Measurements from ENCODE around the gene CCDC117.
"Not testable (repeated sequence)": the region's sequence is repeated elsewhere in the genome, so short reads cannot be mapped to it uniquely, and the experiment has no call there.

Gene CCDC117

DNA sequence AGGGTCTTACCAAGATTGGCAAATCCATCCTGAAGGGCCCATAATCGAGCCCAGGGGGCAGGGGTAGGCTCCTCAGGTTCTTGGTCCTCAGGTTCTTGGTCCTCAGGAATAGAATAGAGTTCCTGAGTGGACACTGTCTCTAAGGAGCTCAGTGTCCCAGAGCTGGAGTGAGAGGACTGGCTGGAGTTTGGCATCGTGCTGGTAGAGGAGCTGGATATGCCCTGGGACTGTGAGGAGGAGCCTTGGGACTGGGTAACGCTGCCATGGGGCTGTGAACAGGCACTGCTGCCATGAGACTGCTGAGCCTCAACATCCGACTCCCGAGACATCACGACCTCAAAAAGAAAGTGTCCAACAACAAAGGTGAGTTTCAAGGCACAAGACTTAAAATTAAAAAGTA lies 38.1 kb upstream of the CCDC117 start:
- WGBS (ENCODE audit: extremely low coverage, insufficient coverage, insufficient read length): no CpG with 5 or more reads among the region's 6 CpGs
- Histone ChIP-seq H3K4me2 (ENCODE audit: low read length) (no peak overlapping the region), H3K4me3 (ENCODE audit: low read depth, low read length) (no peak overlapping the region), H3K27ac (ENCODE audit: low read depth, low read length) (no peak overlapping the region), H3K18ac (ENCODE audit: low read length) (no peak overlapping the region), H3K9ac (ENCODE audit: low read length) (no peak overlapping the region), H4K12ac (ENCODE audit: low read depth, low read length) (no peak overlapping the region), H3K23ac (ENCODE audit: low read length) (no peak overlapping the region), H4K91ac (ENCODE audit: low read depth, low read length) (no peak overlapping the region), H3K4ac (ENCODE audit: low read depth, low read length) (no peak overlapping the region), H2BK120ac (ENCODE audit: insufficient read depth, low read length, poor library complexity) (no peak overlapping the region), H3K27me3 (ENCODE audit: insufficient read depth, low read length) (no peaks in the 10 kb centered on the region), H3K4me1 (ENCODE audit: control insufficient read depth in 1 of 2, insufficient read depth in 2 of 2, low read length in 2 of 2) (no peaks in the 10 kb centered on the region), H3K79me1 (ENCODE audit: low read length) (no peaks in the 10 kb centered on the region), H3K79me2 (ENCODE audit: control insufficient read depth, insufficient read depth, low read length, poor library complexity) (no peaks in the 10 kb centered on the region), H3K14ac (ENCODE audit: low read length) (no peak overlapping the region), H2AK5ac (ENCODE audit: low read length) (no peak overlapping the region), H3K9me3 (ENCODE audit: insufficient read depth, low read depth, low read length) (peaks cover 2% of the 10 kb centered on the region), H2BK5ac (ENCODE audit: low read depth, low read length, poor library complexity) (no peak overlapping the region), H2AFZ (ENCODE audit: insufficient read depth, low read length, poor library complexity) (no peak overlapping the region), H2BK12ac (ENCODE audit: low read length) (no peak overlapping the region), H3K36me3 (ENCODE audit: control insufficient read depth in 1 of 2, insufficient read depth in 2 of 2, low read length in 2 of 2) (peaks cover 7% of the 10 kb centered on the region in 2 experiments), H4K8ac (ENCODE audit: low read depth, low read length) (no peak overlapping the region)
- no peak for DNase-seq

DNA sequence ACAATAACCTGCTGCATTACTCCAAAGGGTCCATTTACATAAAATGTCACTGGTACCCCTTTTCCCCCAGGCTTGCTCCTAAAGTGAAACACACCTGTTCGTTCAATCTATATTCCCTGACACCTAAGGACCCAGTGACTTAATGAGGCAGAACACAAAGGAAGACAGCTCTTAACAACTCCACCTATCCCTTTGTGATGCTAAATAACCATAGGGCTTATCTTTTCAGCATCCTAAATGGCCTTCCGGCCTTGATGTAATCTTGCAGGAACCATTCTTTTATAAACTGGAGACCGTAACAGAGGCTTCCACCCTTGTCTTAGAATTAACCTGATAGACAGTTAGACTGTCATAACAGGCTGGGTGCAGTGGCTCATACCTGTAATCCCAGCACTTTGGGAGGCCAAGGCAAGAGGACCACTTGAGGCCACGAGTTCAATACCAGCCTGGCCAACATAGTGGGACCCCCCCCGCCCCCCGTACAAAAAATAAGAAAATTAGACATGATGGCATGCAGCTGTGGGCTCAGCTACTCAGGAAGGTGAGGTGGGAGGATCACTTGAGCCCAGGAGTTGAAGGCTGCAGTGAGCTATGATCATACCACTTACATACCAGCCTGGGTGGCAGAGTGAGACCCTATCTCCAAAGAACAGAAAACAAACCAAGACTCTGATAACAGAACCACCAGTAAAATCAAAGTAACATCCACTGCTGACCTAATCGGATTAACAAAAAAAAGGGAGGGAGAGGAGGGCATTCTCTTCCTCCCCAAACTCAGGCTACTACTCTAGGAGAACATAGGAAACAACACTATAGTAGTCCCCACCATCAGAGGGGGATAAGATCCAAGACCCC lies 36.0 kb upstream of the CCDC117 start:
- no peaks in the 10 kb centered on the region for H3K27me3 ChIP-seq (ENCODE audit: insufficient read depth, low read length)
- peaks cover 2% of the 10 kb centered on the region for H3K9me3 ChIP-seq (ENCODE audit: insufficient read depth, low read depth, low read length)
- no peak overlapping the region for H4K12ac ChIP-seq (ENCODE audit: low read depth, low read length)
- H3K9ac ChIP-seq (ENCODE audit: low read length): no peak overlapping the region
- H3K79me2 ChIP-seq (ENCODE audit: control insufficient read depth, insufficient read depth, low read length, poor library complexity): peaks cover 2% of the 10 kb centered on the region
- WGBS (ENCODE audit: extremely low coverage, insufficient coverage, insufficient read length): no CpG with 5 or more reads among the region's 7 CpGs
- no peak overlapping the region for H2AFZ ChIP-seq (ENCODE audit: insufficient read depth, low read length, poor library complexity)
- H2AK5ac ChIP-seq (ENCODE audit: low read length): no peak overlapping the region
- no peak overlapping the region for H3K27ac ChIP-seq (ENCODE audit: low read depth, low read length)
- H2BK120ac ChIP-seq (ENCODE audit: insufficient read depth, low read length, poor library complexity): no peak overlapping the region
- H2BK5ac ChIP-seq (ENCODE audit: low read depth, low read length, poor library complexity): no peak overlapping the region
- H3K36me3 ChIP-seq (ENCODE audit: control insufficient read depth in 1 of 2, insufficient read depth in 2 of 2, low read length in 2 of 2): peaks cover 7% of the 10 kb centered on the region in 2 experiments
- H3K18ac ChIP-seq (ENCODE audit: low read length): no peak overlapping the region
- no peak overlapping the region for H3K4me3 ChIP-seq (ENCODE audit: low read depth, low read length)
- H3K4ac ChIP-seq (ENCODE audit: low read depth, low read length): no peak overlapping the region
- no peak overlapping the region for H4K91ac ChIP-seq (ENCODE audit: low read depth, low read length)
- H3K79me1 ChIP-seq (ENCODE audit: low read length): no peaks in the 10 kb centered on the region
- H3K4me1 ChIP-seq (ENCODE audit: control insufficient read depth in 1 of 2, insufficient read depth in 2 of 2, low read length in 2 of 2): no peaks in the 10 kb centered on the region
- H3K14ac ChIP-seq (ENCODE audit: low read length): no peak overlapping the region
- no peak overlapping the region for H4K8ac ChIP-seq (ENCODE audit: low read depth, low read length)
- no peak overlapping the region for H2BK12ac ChIP-seq (ENCODE audit: low read length)
- H3K23ac ChIP-seq (ENCODE audit: low read length): no peak overlapping the region
- DNase-seq: no peak
- H3K4me2 ChIP-seq (ENCODE audit: low read length): no peak overlapping the region

DNA sequence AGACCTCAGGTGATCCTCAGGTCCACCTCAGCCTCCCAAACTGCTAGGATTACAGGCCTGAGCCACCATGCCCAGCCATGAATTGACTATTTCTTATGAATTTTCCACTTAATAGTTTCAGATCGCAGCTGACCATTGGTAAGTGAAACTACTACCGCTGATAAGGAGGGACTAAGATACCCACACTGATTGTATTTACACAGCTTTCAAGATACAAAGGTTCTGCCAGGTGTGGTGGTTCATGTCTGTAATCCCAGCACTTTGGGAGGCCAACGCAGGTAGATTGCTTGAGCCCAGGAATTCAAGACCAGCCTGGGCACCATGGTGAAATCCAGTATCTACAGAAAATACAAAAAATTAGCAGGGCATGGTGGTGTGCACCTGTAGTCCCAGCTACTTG lies 34.8 kb upstream of the CCDC117 start:
- no peak overlapping the region for H4K8ac ChIP-seq (ENCODE audit: low read depth, low read length)
- peaks cover 5% of the 10 kb centered on the region for H3K79me2 ChIP-seq (ENCODE audit: control insufficient read depth, insufficient read depth, low read length, poor library complexity)
- H2BK12ac ChIP-seq (ENCODE audit: low read length): no peak overlapping the region
- H3K36me3 ChIP-seq (ENCODE audit: control insufficient read depth in 1 of 2, insufficient read depth in 2 of 2, low read length in 2 of 2): peaks cover 5 to 7% of the 10 kb centered on the region in 2 experiments
- H3K4me3 ChIP-seq (ENCODE audit: low read depth, low read length): no peak overlapping the region
- no peak overlapping the region for H3K9ac ChIP-seq (ENCODE audit: low read length)
- H3K9me3 ChIP-seq (ENCODE audit: insufficient read depth, low read depth, low read length): peaks cover 2% of the 10 kb centered on the region
- no peak overlapping the region for H3K14ac ChIP-seq (ENCODE audit: low read length)
- H2BK120ac ChIP-seq (ENCODE audit: insufficient read depth, low read length, poor library complexity): no peak overlapping the region
- H3K4me1 ChIP-seq (ENCODE audit: control insufficient read depth in 1 of 2, insufficient read depth in 2 of 2, low read length in 2 of 2): no peaks in the 10 kb centered on the region
- H2AK5ac ChIP-seq (ENCODE audit: low read length): no peak overlapping the region
- H2AFZ ChIP-seq (ENCODE audit: insufficient read depth, low read length, poor library complexity): no peak overlapping the region
- H3K4ac ChIP-seq (ENCODE audit: low read depth, low read length): no peak overlapping the region
- H4K91ac ChIP-seq (ENCODE audit: low read depth, low read length): no peak overlapping the region
- DNase-seq: no peak
- no peak overlapping the region for H3K23ac ChIP-seq (ENCODE audit: low read length)
- H3K4me2 ChIP-seq (ENCODE audit: low read length): no peak overlapping the region
- no CpG with 5 or more reads among the region's 3 CpGs for WGBS (ENCODE audit: extremely low coverage, insufficient coverage, insufficient read length)
- no peak overlapping the region for H4K12ac ChIP-seq (ENCODE audit: low read depth, low read length)
- no peak overlapping the region for H3K27ac ChIP-seq (ENCODE audit: low read depth, low read length)
- H3K18ac ChIP-seq (ENCODE audit: low read length): no peak overlapping the region
- peaks cover 5% of the 10 kb centered on the region for H3K79me1 ChIP-seq (ENCODE audit: low read length)
- H2BK5ac ChIP-seq (ENCODE audit: low read depth, low read length, poor library complexity): no peak overlapping the region
- H3K27me3 ChIP-seq (ENCODE audit: insufficient read depth, low read length): no peaks in the 10 kb centered on the region

- H3K36me3 ChIP-seq (ENCODE audit: control insufficient read depth in 1 of 2, insufficient read depth in 2 of 2, low read length in 2 of 2); H3K4me3 ChIP-seq (ENCODE audit: low read depth, low read length); H4K8ac ChIP-seq (ENCODE audit: low read depth, low read length); H3K27ac ChIP-seq (ENCODE audit: low read depth, low read length); H4K91ac ChIP-seq (ENCODE audit: low read depth, low read length); H3K14ac ChIP-seq (ENCODE audit: low read length); H3K79me1 ChIP-seq (ENCODE audit: low read length); H3K9ac ChIP-seq (ENCODE audit: low read length); H3K23ac ChIP-seq (ENCODE audit: low read length); H3K4ac ChIP-seq (ENCODE audit: low read depth, low read length); H2AK5ac ChIP-seq (ENCODE audit: low read length); H3K79me2 ChIP-seq (ENCODE audit: control insufficient read depth, insufficient read depth, low read length, poor library complexity); H2BK5ac ChIP-seq (ENCODE audit: low read depth, low read length, poor library complexity); H3K4me1 ChIP-seq (ENCODE audit: control insufficient read depth in 1 of 2, insufficient read depth in 2 of 2, low read length in 2 of 2); H2BK120ac ChIP-seq (ENCODE audit: insufficient read depth, low read length, poor library complexity); H3K27me3 ChIP-seq (ENCODE audit: insufficient read depth, low read length); DNase-seq; H4K12ac ChIP-seq (ENCODE audit: low read depth, low read length); H2BK12ac ChIP-seq (ENCODE audit: low read length); H2AFZ ChIP-seq (ENCODE audit: insufficient read depth, low read length, poor library complexity); H3K9me3 ChIP-seq (ENCODE audit: insufficient read depth, low read depth, low read length); H3K4me2 ChIP-seq (ENCODE audit: low read length); H3K18ac ChIP-seq (ENCODE audit: low read length): not testable (repeated sequence)
- no CpG with 5 or more reads among the region's 8 CpGs for WGBS (ENCODE audit: extremely low coverage, insufficient coverage, insufficient read length)
These were observed 33.6 kb upstream of the CCDC117 start for GRCh38 chr22:28738876-28739275.

Data from trophoblast cell (in vitro differentiated cells and primary cell).